CD8-positive, alpha-beta memory T cell (primary cell): ENCODE measurements around the gene XPNPEP2. TPM values are rescaled to one million over a fixed set of nuclear protein-coding genes. Genes with fewer than 3 reads are reported as not detected.
A peak's percentile ranks its signal among the peaks of the same experiment; 100 is the strongest.

ENCODE experiments used
- CTCF ChIA-PET: fragments of 350-600 bp; sonication (Branson Sonifier 250); formaldehyde crosslinking; loops from one replicate; lab custom pipeline; 2021; ENCODE audit warnings: antibody characterized with exemption; lab: Charles Lee
- POLR2A ChIA-PET: fragments of 350-600 bp; sonication (Branson Sonifier 250); formaldehyde crosslinking; loops from one replicate; lab custom pipeline; 2021; ENCODE audit warnings: antibody characterized with exemption; lab: Charles Lee
- DNase-seq, 5 donors: peaks; one replicate each; pipeline versions ENCODE4 v3.0.0 to v3.0.0-alpha.2; 2020 to 2022; ENCODE audit warnings: mixed read lengths in 1 of 5
- H3K27ac ChIP-seq: one replicate; pipeline ENCODE4 v1.7.0; 2013; ENCODE audit warnings: low read depth, mild to moderate bottlenecking, low read length, moderate library complexity
- H3K27me3 ChIP-seq: 2 replicates; pipeline ENCODE4 v1.7.0; 2013; ENCODE audit warnings: low read length, mild to moderate bottlenecking; ENCODE audit not compliant: insufficient read depth, poor library complexity, severe bottlenecking
- H3K36me3 ChIP-seq: 2 replicates; pipeline ENCODE4 v1.7.0; 2013; ENCODE audit warnings: mild to moderate bottlenecking, low read length, moderate library complexity; ENCODE audit not compliant: insufficient read depth
- H3K4me1 ChIP-seq: 2 replicates; pipeline ENCODE4 v1.7.0; 2013; ENCODE audit warnings: mild to moderate bottlenecking, low read length, moderate library complexity; ENCODE audit not compliant: insufficient read depth
- H3K4me3 ChIP-seq: 2 replicates; pipeline ENCODE4 v1.7.0; 2013; ENCODE audit warnings: mild to moderate bottlenecking, low read length
- H3K9me3 ChIP-seq: 2 replicates; pipeline ENCODE4 v1.7.0; 2013; ENCODE audit warnings: mild to moderate bottlenecking, low read length
- H3K27ac Mint-ChIP-seq, 8 donors: one replicate each; pipeline ENCODE4 v1.8.0; 2020 to 2021; ENCODE audit warnings: mixed read lengths in 8 of 8, mild to moderate bottlenecking in 6 of 8, inconsistent platforms in 3 of 8, moderate library complexity in 3 of 8
- H3K27me3 Mint-ChIP-seq, 2 donors: one replicate each; pipeline ENCODE4 v1.8.0; 2020 to 2021; ENCODE audit warnings: mixed read lengths in 2 of 2, mild to moderate bottlenecking in 1 of 2, moderate library complexity in 1 of 2
- H3K36me3 Mint-ChIP-seq, 3 donors: one replicate each; pipeline ENCODE4 v1.8.0; 2020 to 2021; ENCODE audit warnings: mixed read lengths in 3 of 3, inconsistent platforms in 1 of 3, mild to moderate bottlenecking in 1 of 3
- H3K4me1 Mint-ChIP-seq, 3 donors: one replicate each; pipeline ENCODE4 v1.8.0; 2020 to 2021; ENCODE audit warnings: mixed read lengths in 3 of 3, inconsistent platforms in 1 of 3, mild to moderate bottlenecking in 1 of 3
- H3K4me3 Mint-ChIP-seq, 7 donors: one replicate each; pipeline ENCODE4 v1.8.0; 2020 to 2021; ENCODE audit warnings: mixed read lengths in 7 of 7, mild to moderate bottlenecking in 6 of 7, moderate library complexity in 4 of 7, inconsistent platforms in 2 of 7
- H3K9me3 Mint-ChIP-seq, 5 donors: one replicate each; pipeline ENCODE4 v1.8.0; 2020 to 2022; ENCODE audit warnings: mixed read lengths in 5 of 5, mild to moderate bottlenecking in 3 of 5, moderate library complexity in 2 of 5, inconsistent platforms in 1 of 5
- polyA plus RNA-seq: library from polyadenylated mRNA; unstranded; fragments of 300-500 nt; fragmentation: Illumina TruSeq; gene quantifications from one replicate; pipeline ENCODE4 v1.2.3, GENCODE V29; 2021
- total RNA-seq, 2 experiments: library from RNA; stranded (reverse); gene quantifications; one replicate each; pipeline ENCODE4 v1.2.3, GENCODE V29; 2021

Gene XPNPEP2
- total and polyA plus RNA-seq, 3 experiments from 2014 or later = 0.28 to 1.2 (median 0.29) TPM

DNA sequence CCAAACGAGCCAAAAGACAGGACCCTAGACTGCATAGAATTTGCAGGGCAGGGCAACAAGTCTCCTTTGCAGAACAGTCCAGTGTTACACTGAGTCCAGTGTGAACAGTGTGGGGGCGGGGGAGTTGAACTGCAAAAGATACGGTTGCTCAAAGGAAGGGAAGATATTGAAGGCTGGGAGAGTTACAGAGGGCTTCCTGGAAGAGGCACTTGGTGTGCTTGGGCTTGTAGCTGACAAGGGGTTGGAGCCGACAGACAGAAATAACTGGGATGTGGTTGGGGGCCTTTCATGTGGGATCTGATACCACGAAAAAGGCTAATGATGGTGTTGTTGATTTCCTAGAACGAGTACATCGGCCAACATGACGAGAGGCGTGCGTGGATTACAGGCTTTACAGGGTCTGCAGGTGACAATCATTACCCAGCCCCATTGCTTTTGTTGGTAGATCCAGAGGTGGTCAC lies 6.1 kb downstream of the XPNPEP2 start:
- Histone ChIP-seq H3K27me3 (no peaks in the 10 kb centered on the region), H3K4me1 (peaks cover 33% of the 10 kb centered on the region), H3K36me3 (no peaks in the 10 kb centered on the region), H3K27ac (no peak overlapping the region), H3K9me3 (no peaks in the 10 kb centered on the region), H3K4me3 (peak overlapping the region; percentile 26)
- ChIA-PET POLR2A (no interaction called here), CTCF (interaction anchor here (1.5 to 1.6 kb wide), 3 partner anchors 11 to 28 kb away, joined by 3 to 6 read pairs (median 4); no protein-coding TSS in a partner anchor)
- H3K9me3 Mint-ChIP-seq = no peaks in the 10 kb centered on the region
- peak overlapping the region in 4 of 7 donors; percentile 10 to 47 (median 31) for H3K4me3 Mint-ChIP-seq
- H3K36me3 Mint-ChIP-seq = no peaks in the 10 kb centered on the region
- peaks cover 0 to 7% of the 10 kb centered on the region in 2 donors for H3K27me3 Mint-ChIP-seq
- H3K4me1 Mint-ChIP-seq = peaks cover 28 to 41% (median 40%) of the 10 kb centered on the region in 3 donors
- DNase-seq = peak in 3 of 5 donors; percentile 10 to 51 (median 49)
- peak overlapping the region in 7 of 8 donors; percentile 17 to 54 (median 44) for H3K27ac Mint-ChIP-seq

DNA sequence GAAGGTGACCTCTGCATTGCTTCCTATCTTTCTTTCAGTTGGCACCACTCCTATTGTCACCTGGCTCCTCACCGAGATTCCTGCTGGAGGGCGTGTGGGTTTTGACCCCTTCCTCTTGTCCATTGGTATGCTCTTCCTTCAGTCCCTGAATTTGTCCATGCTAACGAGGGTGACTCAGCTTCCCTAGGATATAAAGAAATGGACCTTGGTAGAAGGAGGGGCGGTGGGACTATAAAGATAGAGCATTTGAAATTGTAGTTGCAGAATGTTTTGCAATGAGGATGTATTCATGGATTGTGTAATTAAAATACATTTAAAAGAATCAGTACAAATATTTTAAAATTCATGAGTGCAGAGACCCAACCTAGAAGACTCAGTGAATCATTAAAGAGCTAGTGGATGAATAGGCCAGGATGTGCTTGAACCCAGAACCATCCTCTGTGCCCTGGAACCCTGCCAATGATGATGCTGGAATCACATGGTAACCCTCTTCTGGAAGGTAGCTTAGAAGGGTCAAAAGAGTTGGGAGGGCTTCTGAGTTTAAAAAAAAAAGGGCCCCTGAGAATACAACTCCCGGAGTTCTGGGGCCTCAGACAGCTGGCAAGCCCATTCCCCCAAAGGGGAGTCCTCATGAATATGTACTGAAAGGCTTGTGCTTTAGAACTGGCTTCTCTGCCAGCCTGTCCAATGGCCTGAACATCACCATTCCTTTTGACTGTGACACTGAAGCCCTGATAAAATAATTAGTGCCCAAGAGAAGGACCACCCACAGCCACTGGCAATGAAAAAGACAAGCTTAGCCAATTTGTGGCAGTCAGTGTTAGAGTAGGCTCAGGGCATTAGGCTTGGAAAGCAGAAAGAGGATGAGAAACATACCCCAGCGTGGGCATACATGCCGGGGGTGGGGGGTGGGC lies 8.0 kb downstream of the XPNPEP2 start:
- H3K4me1 ChIP-seq = peaks cover 33% of the 10 kb centered on the region
- ChIA-PET CTCF (interaction anchor here (1.2 to 1.6 kb wide), 2 partner anchors 9 to 10 kb away, joined by 3 to 4 read pairs; no protein-coding TSS in a partner anchor), POLR2A (no interaction called here)
- peaks cover 0 to 8% of the 10 kb centered on the region in 2 donors for H3K27me3 Mint-ChIP-seq
- H3K36me3 Mint-ChIP-seq = no peaks in the 10 kb centered on the region
- no peaks in the 10 kb centered on the region for H3K27me3 ChIP-seq
- H3K36me3 ChIP-seq = no peaks in the 10 kb centered on the region
- no peak for DNase-seq
- H3K4me1 Mint-ChIP-seq = peaks cover 28 to 41% (median 40%) of the 10 kb centered on the region in 3 donors
- H3K27ac ChIP-seq = no peak overlapping the region
- no peak overlapping the region for H3K27ac Mint-ChIP-seq
- no peak overlapping the region for H3K4me3 ChIP-seq
- no peak overlapping the region for H3K4me3 Mint-ChIP-seq
- H3K9me3 ChIP-seq = no peaks in the 10 kb centered on the region
- no peaks in the 10 kb centered on the region for H3K9me3 Mint-ChIP-seq

DNA sequence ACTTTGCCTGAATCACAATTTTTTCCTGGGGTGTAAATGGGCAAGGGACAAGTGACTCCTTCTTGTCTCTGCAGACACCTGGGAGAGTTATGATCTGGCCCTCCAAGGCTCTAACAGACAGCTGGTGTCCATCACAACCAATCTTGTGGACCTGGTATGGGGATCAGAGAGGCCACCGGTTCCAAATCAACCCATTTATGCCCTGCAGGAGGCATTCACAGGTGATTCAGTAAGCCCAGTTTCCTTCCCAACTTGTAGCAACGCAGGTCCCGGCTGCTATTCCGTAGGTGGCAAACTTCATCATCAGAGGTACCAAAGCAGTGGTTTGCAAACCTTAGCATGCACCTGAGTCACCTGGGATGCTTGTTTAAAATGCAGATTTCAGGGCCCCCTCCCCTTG lies 8.8 kb downstream of the XPNPEP2 start:
- peaks cover 33% of the 10 kb centered on the region for H3K4me1 ChIP-seq
- POLR2A ChIA-PET = no interaction called here
- Mint-ChIP-seq H3K27ac (peak overlapping the region in 1 of 8 donors; percentile 1), H3K27me3 (peaks cover 0 to 8% of the 10 kb centered on the region in 2 donors), H3K4me1 (peaks cover 28 to 38% (median 37%) of the 10 kb centered on the region in 3 donors), H3K9me3 (no peaks in the 10 kb centered on the region), H3K36me3 (no peaks in the 10 kb centered on the region), H3K4me3 (no peak overlapping the region)
- CTCF ChIA-PET = no interaction called here
- no peak for DNase-seq
- no peaks in the 10 kb centered on the region for H3K9me3 ChIP-seq
- no peak overlapping the region for H3K27ac ChIP-seq
- H3K36me3 ChIP-seq = no peaks in the 10 kb centered on the region
- H3K27me3 ChIP-seq = no peaks in the 10 kb centered on the region
- no peak overlapping the region for H3K4me3 ChIP-seq

DNA sequence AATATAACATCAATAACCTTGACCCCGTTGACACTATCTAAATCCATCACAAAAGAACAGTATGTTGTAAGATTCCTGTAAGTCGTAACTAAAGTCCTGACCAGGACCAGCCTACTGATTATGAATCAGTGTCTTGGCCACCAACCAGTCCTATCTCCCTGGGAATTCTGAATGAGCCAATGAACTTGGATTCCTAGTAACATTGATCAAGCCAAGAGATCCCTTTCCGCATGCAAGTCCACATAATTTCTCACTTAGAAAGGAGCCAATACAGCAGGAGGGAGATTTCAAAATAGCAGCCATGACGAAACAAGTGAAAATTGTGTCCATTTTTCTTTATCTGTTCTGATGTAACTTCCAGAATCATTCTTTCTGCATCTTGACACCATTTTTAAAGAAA lies 9.5 kb downstream of the XPNPEP2 start:
- Histone ChIP-seq H3K9me3 (no peaks in the 10 kb centered on the region), H3K36me3 (no peaks in the 10 kb centered on the region), H3K4me3 (no peak overlapping the region), H3K27ac (no peak overlapping the region), H3K27me3 (no peaks in the 10 kb centered on the region), H3K4me1 (peaks cover 27% of the 10 kb centered on the region)
- Mint-ChIP-seq H3K36me3 (no peaks in the 10 kb centered on the region), H3K9me3 (no peaks in the 10 kb centered on the region), H3K27ac (no peak overlapping the region), H3K4me3 (no peak overlapping the region), H3K27me3 (peaks cover 0 to 4% of the 10 kb centered on the region in 2 donors), H3K4me1 (peaks cover 24 to 32% (median 30%) of the 10 kb centered on the region in 3 donors)
- ChIA-PET CTCF (no interaction called here), POLR2A (no interaction called here)
- no peak for DNase-seq

DNA sequence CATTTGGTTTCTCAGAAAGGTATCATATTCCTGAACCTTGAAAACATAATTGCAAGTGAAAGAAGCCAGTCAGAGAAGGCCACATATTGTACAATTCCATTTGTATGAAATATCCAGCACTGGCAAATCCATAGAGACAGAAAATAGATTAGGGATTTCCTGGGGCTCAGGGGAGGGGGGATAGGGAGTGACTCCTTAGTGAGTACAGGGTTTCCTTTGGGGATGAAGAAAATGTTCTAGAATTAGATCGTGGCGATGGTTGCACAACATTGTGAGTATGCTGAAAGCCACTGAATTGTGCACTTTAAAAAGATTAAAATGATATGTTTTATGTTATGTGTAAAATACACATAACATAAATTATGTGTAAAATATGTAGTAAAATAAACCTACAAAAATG lies 10.3 kb downstream of the XPNPEP2 start:
- CTCF ChIA-PET = no interaction called here

GRCh38 chrX:129750971-129751370 lies 12.2 kb downstream of the XPNPEP2 start:
- no peaks in the 10 kb centered on the region for H3K36me3 Mint-ChIP-seq
- peaks cover 19 to 30% (median 28%) of the 10 kb centered on the region in 3 donors for H3K4me1 Mint-ChIP-seq
- peaks cover 0 to 6% of the 10 kb centered on the region in 2 donors for H3K27me3 Mint-ChIP-seq
- Histone ChIP-seq H3K4me3 (no peak overlapping the region), H3K27me3 (no peaks in the 10 kb centered on the region), H3K27ac (no peak overlapping the region), H3K36me3 (no peaks in the 10 kb centered on the region), H3K4me1 (peaks cover 20% of the 10 kb centered on the region), H3K9me3 (no peaks in the 10 kb centered on the region)
- H3K9me3 Mint-ChIP-seq = no peaks in the 10 kb centered on the region
- POLR2A ChIA-PET = no interaction called here
- no peak overlapping the region for H3K4me3 Mint-ChIP-seq
- CTCF ChIA-PET = interaction anchor here (1.3 kb wide), 1 partner anchor 26 kb away, joined by 3 read pairs; no protein-coding TSS in a partner anchor
- no peak overlapping the region for H3K27ac Mint-ChIP-seq
- no peak for DNase-seq

More for the DNA sequence above, 10.3 kb downstream of the XPNPEP2 start:
- DNase-seq = no peak
- Mint-ChIP-seq H3K27me3 (peaks cover 0 to 4% of the 10 kb centered on the region in 2 donors), H3K4me1 (peaks cover 18 to 30% (median 28%) of the 10 kb centered on the region in 3 donors), H3K4me3 (no peak overlapping the region), H3K9me3 (no peaks in the 10 kb centered on the region), H3K27ac (no peak overlapping the region), H3K36me3 (no peaks in the 10 kb centered on the region)
- H3K4me3 ChIP-seq = no peak overlapping the region
- no peaks in the 10 kb centered on the region for H3K36me3 ChIP-seq
- no peaks in the 10 kb centered on the region for H3K27me3 ChIP-seq
- peaks cover 20% of the 10 kb centered on the region for H3K4me1 ChIP-seq
- no peak overlapping the region for H3K27ac ChIP-seq
- H3K9me3 ChIP-seq = no peaks in the 10 kb centered on the region
- POLR2A ChIA-PET = no interaction called here

- no peak for DNase-seq
- H3K4me1 Mint-ChIP-seq = peaks cover 45 to 59% (median 56%) of the 10 kb centered on the region in 3 donors
- Histone ChIP-seq H3K4me3 (no peak overlapping the region), H3K27me3 (no peaks in the 10 kb centered on the region), H3K36me3 (no peaks in the 10 kb centered on the region), H3K27ac (no peak overlapping the region), H3K4me1 (peaks cover 49% of the 10 kb centered on the region), H3K9me3 (no peaks in the 10 kb centered on the region)
- CTCF ChIA-PET = interaction anchor here (0.6 to 1.4 kb wide), 3 partner anchors 14 to 69 kb away, joined by 3 to 4 read pairs (median 3); no protein-coding TSS in a partner anchor
- no peaks in the 10 kb centered on the region for H3K9me3 Mint-ChIP-seq
- POLR2A ChIA-PET = interaction anchor here (1.3 to 2.4 kb wide), 2 partner anchors 26 to 33 kb away, joined by 3 to 17 read pairs; partner anchors contain the start of gene SASH3
- H3K36me3 Mint-ChIP-seq = no peaks in the 10 kb centered on the region
- H3K27me3 Mint-ChIP-seq = peaks cover 0 to 3% of the 10 kb centered on the region in 2 donors
- peak overlapping the region in 2 of 8 donors; percentile 47 to 88 for H3K27ac Mint-ChIP-seq
- H3K4me3 Mint-ChIP-seq = peak overlapping the region in 2 of 7 donors; percentile 52 to 85
These were observed 15.6 kb downstream of the XPNPEP2 start for GRCh38 chrX:129754056-129755024.
